ENCODE results near the gene KATNB1. TPM values are rescaled to one million over a fixed set of nuclear protein-coding genes. Genes with fewer than 3 reads are reported as not detected.

The KATNB1 gene, protein sequence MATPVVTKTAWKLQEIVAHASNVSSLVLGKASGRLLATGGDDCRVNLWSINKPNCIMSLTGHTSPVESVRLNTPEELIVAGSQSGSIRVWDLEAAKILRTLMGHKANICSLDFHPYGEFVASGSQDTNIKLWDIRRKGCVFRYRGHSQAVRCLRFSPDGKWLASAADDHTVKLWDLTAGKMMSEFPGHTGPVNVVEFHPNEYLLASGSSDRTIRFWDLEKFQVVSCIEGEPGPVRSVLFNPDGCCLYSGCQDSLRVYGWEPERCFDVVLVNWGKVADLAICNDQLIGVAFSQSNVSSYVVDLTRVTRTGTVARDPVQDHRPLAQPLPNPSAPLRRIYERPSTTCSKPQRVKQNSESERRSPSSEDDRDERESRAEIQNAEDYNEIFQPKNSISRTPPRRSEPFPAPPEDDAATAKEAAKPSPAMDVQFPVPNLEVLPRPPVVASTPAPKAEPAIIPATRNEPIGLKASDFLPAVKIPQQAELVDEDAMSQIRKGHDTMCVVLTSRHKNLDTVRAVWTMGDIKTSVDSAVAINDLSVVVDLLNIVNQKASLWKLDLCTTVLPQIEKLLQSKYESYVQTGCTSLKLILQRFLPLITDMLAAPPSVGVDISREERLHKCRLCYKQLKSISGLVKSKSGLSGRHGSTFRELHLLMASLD
- total RNA-seq (ENCODE audit: low replicate concordance), result 8.3 and 23.7 TPM in 2 replicates

GRCh38 chr16:57735755-57736418 lies at the start of gene KATNB1:
Gene KATNB1, plus strand, starts transcription at chr16:57735770. Its CDS starts 1,474 bp downstream, at chr16:57737244.
- H3K4me3 ChIP-seq (ENCODE audit: low read depth, low read length), result peak within 1 kb of the TSS; percentile 99
- TF ChIP-seq, protein P1, sequence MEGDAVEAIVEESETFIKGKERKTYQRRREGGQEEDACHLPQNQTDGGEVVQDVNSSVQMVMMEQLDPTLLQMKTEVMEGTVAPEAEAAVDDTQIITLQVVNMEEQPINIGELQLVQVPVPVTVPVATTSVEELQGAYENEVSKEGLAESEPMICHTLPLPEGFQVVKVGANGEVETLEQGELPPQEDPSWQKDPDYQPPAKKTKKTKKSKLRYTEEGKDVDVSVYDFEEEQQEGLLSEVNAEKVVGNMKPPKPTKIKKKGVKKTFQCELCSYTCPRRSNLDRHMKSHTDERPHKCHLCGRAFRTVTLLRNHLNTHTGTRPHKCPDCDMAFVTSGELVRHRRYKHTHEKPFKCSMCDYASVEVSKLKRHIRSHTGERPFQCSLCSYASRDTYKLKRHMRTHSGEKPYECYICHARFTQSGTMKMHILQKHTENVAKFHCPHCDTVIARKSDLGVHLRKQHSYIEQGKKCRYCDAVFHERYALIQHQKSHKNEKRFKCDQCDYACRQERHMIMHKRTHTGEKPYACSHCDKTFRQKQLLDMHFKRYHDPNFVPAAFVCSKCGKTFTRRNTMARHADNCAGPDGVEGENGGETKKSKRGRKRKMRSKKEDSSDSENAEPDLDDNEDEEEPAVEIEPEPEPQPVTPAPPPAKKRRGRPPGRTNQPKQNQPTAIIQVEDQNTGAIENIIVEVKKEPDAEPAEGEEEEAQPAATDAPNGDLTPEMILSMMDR (IDR thresholded peaks at IDR 0.05; ENCODE audit: insufficient read depth, low read length), result no peak
- no peak for DNase-seq (ENCODE audit: low read depth)

- no peak for DNase-seq (ENCODE audit: low read depth)
- TF ChIP-seq, protein P1 (IDR thresholded peaks at IDR 0.05; ENCODE audit: insufficient read depth, low read length), result no peak
- no peak overlapping the region for H3K4me3 ChIP-seq (ENCODE audit: low read depth, low read length)
Measured at GRCh38 chr16:57686577-57686976, 49.0 kb upstream of the KATNB1 start.

- no peak overlapping the region for H3K4me3 ChIP-seq (ENCODE audit: low read depth, low read length)
- DNase-seq (ENCODE audit: low read depth), result no peak
- TF ChIP-seq, protein P1 (IDR thresholded peaks at IDR 0.05; ENCODE audit: insufficient read depth, low read length), result no peak
Measured at GRCh38 chr16:57687363-57687929, 48.1 kb upstream of the KATNB1 start.

DNA sequence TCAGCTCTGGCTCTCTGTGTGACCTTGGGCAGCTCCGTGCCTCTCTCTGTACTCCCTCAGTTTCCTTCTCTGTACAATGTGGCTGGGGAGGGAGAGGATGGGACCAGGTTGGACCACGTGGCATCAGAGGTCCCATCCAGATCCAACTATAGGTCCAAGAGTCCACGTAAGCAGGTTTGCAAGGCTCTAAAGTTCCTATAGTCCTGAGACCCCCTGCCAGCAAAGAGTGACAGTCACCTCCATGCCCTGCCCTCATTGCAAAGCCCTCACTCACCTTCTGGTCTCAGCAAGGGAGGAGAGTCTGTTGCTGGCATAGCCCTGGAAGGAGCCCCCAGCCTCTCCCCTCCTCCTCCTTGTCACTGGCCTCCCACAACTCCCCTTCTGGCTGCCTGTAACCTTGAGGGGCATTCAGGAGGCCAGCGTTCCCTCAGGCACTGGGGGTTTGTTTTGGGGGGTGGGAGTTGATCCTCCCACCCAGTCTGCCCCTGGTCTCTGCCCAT lies 47.0 kb upstream of the KATNB1 start:
- TF ChIP-seq, protein P1 (IDR thresholded peaks at IDR 0.05; ENCODE audit: insufficient read depth, low read length), result no peak
- DNase-seq (ENCODE audit: low read depth), result no peak
- no peak overlapping the region for H3K4me3 ChIP-seq (ENCODE audit: low read depth, low read length)

- no peak for DNase-seq (ENCODE audit: low read depth)
- TF ChIP-seq, protein P1 (IDR thresholded peaks at IDR 0.05; ENCODE audit: insufficient read depth, low read length), result no peak
- H3K4me3 ChIP-seq (ENCODE audit: low read depth, low read length), result no peak overlapping the region
Measured at GRCh38 chr16:57688987-57689761, 46.4 kb upstream of the KATNB1 start.
